ENCODE results near the gene TRMT1.

DNA sequence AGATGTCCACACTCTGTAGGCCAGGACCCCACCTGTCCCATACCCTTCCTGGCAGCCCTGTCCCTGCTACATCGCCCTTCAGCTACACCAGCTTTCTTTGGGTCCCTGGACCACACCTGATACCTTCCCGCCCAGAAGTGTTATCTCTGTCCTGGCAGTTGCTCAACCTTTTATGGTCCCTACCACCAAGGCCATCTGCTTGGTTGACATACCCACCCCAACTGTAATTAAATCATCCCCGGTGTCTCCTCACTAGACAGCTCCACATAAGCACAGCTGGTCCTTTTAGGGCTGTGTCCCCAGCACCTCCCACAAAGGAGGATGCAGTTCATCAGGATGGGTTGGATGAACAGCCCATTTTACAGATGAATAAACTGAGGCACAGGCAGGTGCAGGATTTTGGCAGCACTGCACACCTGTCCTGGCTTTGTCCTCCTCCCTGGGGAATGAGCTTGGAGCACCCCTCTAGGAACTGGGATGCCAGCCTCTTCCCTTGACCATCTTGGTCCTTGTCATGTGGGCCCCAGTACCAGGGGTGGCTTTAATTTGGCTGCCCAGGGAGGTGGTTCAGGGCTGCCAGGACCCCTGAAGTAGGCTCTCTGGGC lies 14.4 kb upstream of the TRMT1 start:
- TF ChIP-seq, protein P1, sequence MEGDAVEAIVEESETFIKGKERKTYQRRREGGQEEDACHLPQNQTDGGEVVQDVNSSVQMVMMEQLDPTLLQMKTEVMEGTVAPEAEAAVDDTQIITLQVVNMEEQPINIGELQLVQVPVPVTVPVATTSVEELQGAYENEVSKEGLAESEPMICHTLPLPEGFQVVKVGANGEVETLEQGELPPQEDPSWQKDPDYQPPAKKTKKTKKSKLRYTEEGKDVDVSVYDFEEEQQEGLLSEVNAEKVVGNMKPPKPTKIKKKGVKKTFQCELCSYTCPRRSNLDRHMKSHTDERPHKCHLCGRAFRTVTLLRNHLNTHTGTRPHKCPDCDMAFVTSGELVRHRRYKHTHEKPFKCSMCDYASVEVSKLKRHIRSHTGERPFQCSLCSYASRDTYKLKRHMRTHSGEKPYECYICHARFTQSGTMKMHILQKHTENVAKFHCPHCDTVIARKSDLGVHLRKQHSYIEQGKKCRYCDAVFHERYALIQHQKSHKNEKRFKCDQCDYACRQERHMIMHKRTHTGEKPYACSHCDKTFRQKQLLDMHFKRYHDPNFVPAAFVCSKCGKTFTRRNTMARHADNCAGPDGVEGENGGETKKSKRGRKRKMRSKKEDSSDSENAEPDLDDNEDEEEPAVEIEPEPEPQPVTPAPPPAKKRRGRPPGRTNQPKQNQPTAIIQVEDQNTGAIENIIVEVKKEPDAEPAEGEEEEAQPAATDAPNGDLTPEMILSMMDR (IDR thresholded peaks at IDR 0.05): no peak
- TF ChIP-seq POLR2A (IDR thresholded peaks at IDR 0.05): no peak
- TF ChIP-seq POLR2AphosphoS5 (IDR thresholded peaks at IDR 0.05): no peak
